Liver (tissue), 9 donors: ENCODE results near the gene ATOH1. TPM values are rescaled to one million over a fixed set of nuclear protein-coding genes. Genes with fewer than 3 reads are reported as not detected.

ENCODE experiments used
- DNase-seq: peaks from one replicate; pipeline ENCODE4 v3.0.0-alpha.2; 2017; ENCODE audit warnings: low spot score
- H3K27ac ChIP-seq, 2 donors: one replicate each; pipeline ENCODE4 v1.7.0; 2013; ENCODE audit warnings: inconsistent platforms in 2 of 2, low read length in 2 of 2, control low read depth in 1 of 2, low read depth in 1 of 2, mild to moderate bottlenecking in 1 of 2
- H3K27me3 ChIP-seq, 4 donors: one replicate each; pipeline versions ENCODE4 v1.6.1 to v1.7.0; 2013; ENCODE audit warnings: low read length in 3 of 4, inconsistent platforms in 1 of 4, mild to moderate bottlenecking in 1 of 4, moderate library complexity in 1 of 4; ENCODE audit not compliant: control insufficient read depth in 4 of 4, insufficient read depth in 4 of 4
- H3K36me3 ChIP-seq, 4 donors: one replicate each; pipeline versions ENCODE4 v1.6.1 to v1.7.0; 2013; ENCODE audit warnings: low read length in 3 of 4, mild to moderate bottlenecking in 3 of 4, low read depth in 1 of 4, moderate library complexity in 1 of 4; ENCODE audit not compliant: control insufficient read depth in 4 of 4, insufficient read depth in 3 of 4
- H3K4me1 ChIP-seq, 4 donors: one replicate each; pipeline versions ENCODE4 v1.6.1 to v1.7.0; 2013; ENCODE audit warnings: low read length in 3 of 4, mild to moderate bottlenecking in 3 of 4, moderate library complexity in 1 of 4; ENCODE audit not compliant: control insufficient read depth in 4 of 4, insufficient read depth in 4 of 4
- H3K4me3 ChIP-seq, 3 donors: one replicate each; pipeline versions ENCODE4 v1.6.1 to v1.7.0; 2013; ENCODE audit warnings: low read length in 3 of 3, control low read depth in 1 of 3, low read depth in 1 of 3, mild to moderate bottlenecking in 1 of 3
- H3K9ac ChIP-seq, 2 donors: one replicate each; pipeline ENCODE4 v1.7.0; 2013; ENCODE audit warnings: low read length in 2 of 2, mild to moderate bottlenecking in 2 of 2, moderate library complexity in 2 of 2, control low read depth in 1 of 2, low read depth in 1 of 2
- H3K9me3 ChIP-seq, 4 donors: one replicate each; pipeline versions ENCODE4 v1.6.1 to v1.7.0; 2013; ENCODE audit warnings: low read length in 3 of 4; ENCODE audit not compliant: control insufficient read depth in 4 of 4
- CTCF ChIP-seq: fragments of 150-350 bp; IDR thresholded peaks from 2 replicates; pipeline ENCODE4 v1.5.1; 2017; ENCODE audit warnings: improper control_type of control experiment, low read depth, low read length; ENCODE audit not compliant: missing input control
- FOXA1 ChIP-seq: IDR thresholded peaks from 2 replicates; pipeline ENCODE4 v1.6.1; 2016; ENCODE audit warnings: antibody characterized with exemption
- FOXA2 ChIP-seq: IDR thresholded peaks from 2 replicates; pipeline ENCODE4 v1.6.1; 2016; ENCODE audit warnings: antibody characterized with exemption
- HNF4G ChIP-seq: IDR thresholded peaks from 2 replicates; pipeline ENCODE4 v1.6.1; 2016; ENCODE audit warnings: antibody characterized with exemption
- JUND ChIP-seq, 2 donors: IDR thresholded peaks; 2 replicates each; pipeline ENCODE4 v1.6.1; 2016; ENCODE audit warnings: antibody characterized with exemption in 2 of 2
- MAX ChIP-seq: IDR thresholded peaks from 2 replicates; pipeline ENCODE4 v1.6.1; 2016; ENCODE audit warnings: antibody characterized with exemption
- NR2F2 ChIP-seq: IDR thresholded peaks from 2 replicates; pipeline ENCODE4 v1.6.1; 2016; ENCODE audit warnings: antibody characterized with exemption
- RAD21 ChIP-seq, 2 donors: IDR thresholded peaks; 2 replicates each; pipeline ENCODE4 v1.6.1; 2016; ENCODE audit warnings: antibody characterized with exemption in 2 of 2, mild to moderate bottlenecking in 2 of 2
- RXRA ChIP-seq, 2 donors: IDR thresholded peaks; 2 replicates each; pipeline ENCODE4 v1.6.1; 2017 to 2018; ENCODE audit warnings: antibody characterized with exemption in 2 of 2, mild to moderate bottlenecking in 1 of 2
- SP1 ChIP-seq: IDR thresholded peaks from 2 replicates; pipeline ENCODE4 v1.6.1; 2018; ENCODE audit warnings: antibody characterized with exemption, mild to moderate bottlenecking
- TAF1 ChIP-seq: conservative IDR thresholded peaks from 2 replicates; pipeline ENCODE4 v1.6.1; 2016; ENCODE audit warnings: antibody characterized with exemption, mild to moderate bottlenecking
- YY1 ChIP-seq: IDR thresholded peaks from 2 replicates; pipeline ENCODE4 v1.6.1; 2016; ENCODE audit warnings: antibody characterized with exemption, mild to moderate bottlenecking
- ZBTB33 ChIP-seq: IDR thresholded peaks from 2 replicates; pipeline ENCODE4 v1.6.1; 2016; ENCODE audit warnings: antibody characterized with exemption
- WGBS: extraction: QIAGEN DNeasy Blood & Tissue Kit; methylation state at CpG from one replicate; pipeline ENCODE4 v1.1.7; 2013; 5-methylcytosine and 5-hydroxymethylcytosine counted together
- polyA plus RNA-seq, 2 donors: library from polyadenylated mRNA; stranded (reverse) in 1 of 2; unstranded in 1 of 2; fragments of 200-250 nt in 1 of 2; fragments of >200 nt in 1 of 2; fragmentation: Nextera tagmentation in 1 of 2; extraction: Ambion mirVana in 1 of 2; gene quantifications; one replicate each; pipeline versions ENCODE4 v1.2.1 to v1.2.3, GENCODE V29; 2013 to 2015
- total RNA-seq, 2 donors: library from RNA; depleted of rRNA; stranded (reverse); fragments of >200 nt; gene quantifications; one replicate each; pipeline ENCODE4 v1.2.3, GENCODE V29; 2014
- donor health status: healthy.
- donor health status: healthy.
- donor health status: healthy.
- donor health status: healthy.
- donor health status: healthy.

The ATOH1 gene
- total and polyA plus RNA-seq, 4 donors: not detected

GRCh38 chr4:93825551-93826216, 2.9 kb upstream of the ATOH1 start:
- no peak for DNase-seq
- Histone ChIP-seq H3K27ac (no peak overlapping the region), H3K4me3 (no peak overlapping the region), H3K27me3 (peaks cover 0 to 11% (median 6%) of the 10 kb centered on the region in 4 donors), H3K9ac (no peak overlapping the region), H3K4me1 (peaks cover 10 to 18% (median 15%) of the 10 kb centered on the region in 4 donors), H3K9me3 (peaks cover 0 to 2% (median 0%) of the 10 kb centered on the region in 4 donors), H3K36me3 (no peaks in the 10 kb centered on the region)
- TF ChIP-seq FOXA2 (no peak), MAX (no peak), JUND (IDR thresholded peaks at IDR 0.05) (no peak), TAF1 (no peak), NR2F2 (no peak), ZBTB33 (no peak), CTCF (no peak), SP1 (no peak), RXRA (IDR thresholded peaks at IDR 0.05) (no peak), FOXA1 (no peak)
- WGBS: 36% methylated on average over 4 of the region's 4 CpGs

GRCh38 chr4:93827272-93827947, 1.1 kb upstream of the ATOH1 start:
- Histone ChIP-seq H3K4me1 (peaks cover 16 to 23% (median 18%) of the 10 kb centered on the region in 4 donors), H3K27me3 (peaks cover 2 to 17% (median 10%) of the 10 kb centered on the region in 4 donors), H3K4me3 (no peak overlapping the region), H3K9me3 (peaks cover 0 to 2% (median 0%) of the 10 kb centered on the region in 4 donors), H3K36me3 (no peaks in the 10 kb centered on the region), H3K9ac (no peak overlapping the region), H3K27ac (no peak overlapping the region)
- 7% methylated on average over 26 of the region's 26 CpGs for WGBS
- TF ChIP-seq HNF4G: no peak
- no peak for TF ChIP-seq RAD21 (IDR thresholded peaks at IDR 0.05)
- TF ChIP-seq ZBTB33: no peak
- no peak for TF ChIP-seq YY1
- TF ChIP-seq RXRA (IDR thresholded peaks at IDR 0.05): no peak
- no peak for DNase-seq
